Measurements from ENCODE around the gene ATG4C.

DNA sequence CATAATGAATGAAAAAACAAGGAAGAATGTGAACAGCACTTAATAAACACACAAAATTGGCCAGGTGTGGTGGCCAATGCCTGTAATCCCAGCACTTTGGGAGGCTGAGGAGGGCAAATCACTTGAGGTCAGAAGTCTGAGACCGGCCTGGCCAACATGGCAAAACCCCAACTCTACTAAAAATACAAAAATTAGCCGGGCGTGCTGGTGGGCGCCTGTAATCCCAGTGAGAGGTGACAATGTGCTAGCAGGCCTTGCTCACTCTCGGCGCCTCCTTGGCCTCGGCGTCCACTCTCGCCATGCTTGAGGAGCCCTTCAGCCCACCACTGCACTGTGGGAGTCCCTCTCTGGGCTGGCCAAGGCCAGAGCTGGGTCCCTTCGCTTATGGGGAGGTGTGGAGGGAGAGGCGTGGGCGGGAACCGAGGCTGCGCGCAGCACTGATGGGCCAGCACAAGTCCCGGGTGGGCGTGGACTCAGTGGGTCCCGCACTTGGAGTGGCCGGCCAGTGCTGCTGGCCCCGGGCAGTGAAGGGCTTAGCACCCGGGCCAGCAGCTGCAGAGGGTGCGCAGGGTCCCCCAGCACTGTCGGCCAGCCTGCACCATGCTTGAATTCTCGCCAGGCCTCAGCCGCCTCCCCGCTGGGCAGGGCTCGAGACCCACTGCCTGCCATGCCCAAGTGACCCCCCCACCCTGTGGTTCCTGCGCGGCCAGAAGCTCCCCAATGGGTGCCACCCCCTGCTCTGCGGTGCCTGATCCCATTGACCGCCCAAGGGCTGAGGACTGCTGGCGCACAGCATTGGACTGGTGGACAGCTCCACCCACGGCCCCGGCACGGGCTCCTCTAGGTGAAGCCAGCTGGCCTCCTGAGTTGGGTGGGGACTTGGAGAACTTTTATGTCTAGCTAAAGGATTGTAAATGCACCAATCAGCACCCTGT lies 30.6 kb upstream of the ATG4C start:
- TF ChIP-seq, protein P1, sequence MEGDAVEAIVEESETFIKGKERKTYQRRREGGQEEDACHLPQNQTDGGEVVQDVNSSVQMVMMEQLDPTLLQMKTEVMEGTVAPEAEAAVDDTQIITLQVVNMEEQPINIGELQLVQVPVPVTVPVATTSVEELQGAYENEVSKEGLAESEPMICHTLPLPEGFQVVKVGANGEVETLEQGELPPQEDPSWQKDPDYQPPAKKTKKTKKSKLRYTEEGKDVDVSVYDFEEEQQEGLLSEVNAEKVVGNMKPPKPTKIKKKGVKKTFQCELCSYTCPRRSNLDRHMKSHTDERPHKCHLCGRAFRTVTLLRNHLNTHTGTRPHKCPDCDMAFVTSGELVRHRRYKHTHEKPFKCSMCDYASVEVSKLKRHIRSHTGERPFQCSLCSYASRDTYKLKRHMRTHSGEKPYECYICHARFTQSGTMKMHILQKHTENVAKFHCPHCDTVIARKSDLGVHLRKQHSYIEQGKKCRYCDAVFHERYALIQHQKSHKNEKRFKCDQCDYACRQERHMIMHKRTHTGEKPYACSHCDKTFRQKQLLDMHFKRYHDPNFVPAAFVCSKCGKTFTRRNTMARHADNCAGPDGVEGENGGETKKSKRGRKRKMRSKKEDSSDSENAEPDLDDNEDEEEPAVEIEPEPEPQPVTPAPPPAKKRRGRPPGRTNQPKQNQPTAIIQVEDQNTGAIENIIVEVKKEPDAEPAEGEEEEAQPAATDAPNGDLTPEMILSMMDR (tag by site-specific recombination; IDR thresholded peaks at IDR 0.05): no peak
- TF ChIP-seq ZBTB8A (tag by site-specific recombination; IDR thresholded peaks at IDR 0.05) (no peak), SP2 (tag by site-specific recombination; IDR thresholded peaks at IDR 0.05) (no peak), ZNF521 (tag by site-specific recombination; IDR thresholded peaks at IDR 0.05) (no peak), REST (tag by site-specific recombination; IDR thresholded peaks at IDR 0.05) (no peak), ZNF747 (tag by site-specific recombination; IDR thresholded peaks at IDR 0.05) (no peak), ZBTB21 (tag by site-specific recombination; IDR thresholded peaks at IDR 0.05) (no peak), ZNF114 (tag by site-specific recombination; IDR thresholded peaks at IDR 0.05) (no peak), TCF7L2 (IDR thresholded peaks at IDR 0.05; ENCODE audit: borderline replicate concordance, low read depth, low read length) (no peak)
- TF ChIP-seq, protein P2, sequence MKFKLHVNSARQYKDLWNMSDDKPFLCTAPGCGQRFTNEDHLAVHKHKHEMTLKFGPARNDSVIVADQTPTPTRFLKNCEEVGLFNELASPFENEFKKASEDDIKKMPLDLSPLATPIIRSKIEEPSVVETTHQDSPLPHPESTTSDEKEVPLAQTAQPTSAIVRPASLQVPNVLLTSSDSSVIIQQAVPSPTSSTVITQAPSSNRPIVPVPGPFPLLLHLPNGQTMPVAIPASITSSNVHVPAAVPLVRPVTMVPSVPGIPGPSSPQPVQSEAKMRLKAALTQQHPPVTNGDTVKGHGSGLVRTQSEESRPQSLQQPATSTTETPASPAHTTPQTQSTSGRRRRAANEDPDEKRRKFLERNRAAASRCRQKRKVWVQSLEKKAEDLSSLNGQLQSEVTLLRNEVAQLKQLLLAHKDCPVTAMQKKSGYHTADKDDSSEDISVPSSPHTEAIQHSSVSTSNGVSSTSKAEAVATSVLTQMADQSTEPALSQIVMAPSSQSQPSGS (tag by site-specific recombination; IDR thresholded peaks at IDR 0.05; ENCODE audit: low read depth): no peak
